Liver (tissue), 9 donors: Measurements from ENCODE around the gene GAS6. TPM values are rescaled to one million over a fixed set of nuclear protein-coding genes. Genes with fewer than 3 reads are reported as not detected.

ENCODE experiments used
- DNase-seq: peaks from one replicate; pipeline ENCODE4 v3.0.0-alpha.2; 2017; ENCODE audit warnings: low spot score
- H3K27ac ChIP-seq, 2 donors: one replicate each; pipeline ENCODE4 v1.7.0; 2013; ENCODE audit warnings: inconsistent platforms in 2 of 2, low read length in 2 of 2, control low read depth in 1 of 2, low read depth in 1 of 2, mild to moderate bottlenecking in 1 of 2
- H3K27me3 ChIP-seq, 4 donors: one replicate each; pipeline versions ENCODE4 v1.6.1 to v1.7.0; 2013; ENCODE audit warnings: low read length in 3 of 4, inconsistent platforms in 1 of 4, mild to moderate bottlenecking in 1 of 4, moderate library complexity in 1 of 4; ENCODE audit not compliant: control insufficient read depth in 4 of 4, insufficient read depth in 4 of 4
- H3K36me3 ChIP-seq, 4 donors: one replicate each; pipeline versions ENCODE4 v1.6.1 to v1.7.0; 2013; ENCODE audit warnings: low read length in 3 of 4, mild to moderate bottlenecking in 3 of 4, low read depth in 1 of 4, moderate library complexity in 1 of 4; ENCODE audit not compliant: control insufficient read depth in 4 of 4, insufficient read depth in 3 of 4
- H3K4me1 ChIP-seq, 4 donors: one replicate each; pipeline versions ENCODE4 v1.6.1 to v1.7.0; 2013; ENCODE audit warnings: low read length in 3 of 4, mild to moderate bottlenecking in 3 of 4, moderate library complexity in 1 of 4; ENCODE audit not compliant: control insufficient read depth in 4 of 4, insufficient read depth in 4 of 4
- H3K4me3 ChIP-seq, 3 donors: one replicate each; pipeline versions ENCODE4 v1.6.1 to v1.7.0; 2013; ENCODE audit warnings: low read length in 3 of 3, control low read depth in 1 of 3, low read depth in 1 of 3, mild to moderate bottlenecking in 1 of 3
- H3K9ac ChIP-seq, 2 donors: one replicate each; pipeline ENCODE4 v1.7.0; 2013; ENCODE audit warnings: low read length in 2 of 2, mild to moderate bottlenecking in 2 of 2, moderate library complexity in 2 of 2, control low read depth in 1 of 2, low read depth in 1 of 2
- H3K9me3 ChIP-seq, 4 donors: one replicate each; pipeline versions ENCODE4 v1.6.1 to v1.7.0; 2013; ENCODE audit warnings: low read length in 3 of 4; ENCODE audit not compliant: control insufficient read depth in 4 of 4
- EGR1 ChIP-seq, 2 donors: IDR thresholded peaks; 2 replicates each; pipeline ENCODE4 v1.6.1; 2016 to 2018; ENCODE audit warnings: antibody characterized with exemption in 2 of 2, low read depth in 2 of 2
- FOXA1 ChIP-seq: IDR thresholded peaks from 2 replicates; pipeline ENCODE4 v1.6.1; 2016; ENCODE audit warnings: antibody characterized with exemption
- GABPA ChIP-seq, 2 donors: IDR thresholded peaks in 1 of 2; conservative IDR thresholded peaks in 1 of 2; 2 replicates each; pipeline ENCODE4 v1.6.1; 2016; ENCODE audit warnings: antibody characterized with exemption in 2 of 2, mild to moderate bottlenecking in 1 of 2, moderate library complexity in 1 of 2
- HNF4A ChIP-seq, 2 donors: conservative IDR thresholded peaks; 2 replicates each; pipeline ENCODE4 v1.6.1; 2016; ENCODE audit warnings: antibody characterized with exemption in 2 of 2, mild to moderate bottlenecking in 2 of 2
- HNF4G ChIP-seq: IDR thresholded peaks from 2 replicates; pipeline ENCODE4 v1.6.1; 2016; ENCODE audit warnings: antibody characterized with exemption
- JUND ChIP-seq, 2 donors: IDR thresholded peaks; 2 replicates each; pipeline ENCODE4 v1.6.1; 2016; ENCODE audit warnings: antibody characterized with exemption in 2 of 2
- NR2F2 ChIP-seq: IDR thresholded peaks from 2 replicates; pipeline ENCODE4 v1.6.1; 2016; ENCODE audit warnings: antibody characterized with exemption
- RAD21 ChIP-seq, 2 donors: IDR thresholded peaks; 2 replicates each; pipeline ENCODE4 v1.6.1; 2016; ENCODE audit warnings: antibody characterized with exemption in 2 of 2, mild to moderate bottlenecking in 2 of 2
- RXRA ChIP-seq, 2 donors: IDR thresholded peaks; 2 replicates each; pipeline ENCODE4 v1.6.1; 2017 to 2018; ENCODE audit warnings: antibody characterized with exemption in 2 of 2, mild to moderate bottlenecking in 1 of 2
- SP1 ChIP-seq: IDR thresholded peaks from 2 replicates; pipeline ENCODE4 v1.6.1; 2018; ENCODE audit warnings: antibody characterized with exemption, mild to moderate bottlenecking
- TAF1 ChIP-seq: conservative IDR thresholded peaks from 2 replicates; pipeline ENCODE4 v1.6.1; 2016; ENCODE audit warnings: antibody characterized with exemption, mild to moderate bottlenecking
- YY1 ChIP-seq: IDR thresholded peaks from 2 replicates; pipeline ENCODE4 v1.6.1; 2016; ENCODE audit warnings: antibody characterized with exemption, mild to moderate bottlenecking
- WGBS: extraction: QIAGEN DNeasy Blood & Tissue Kit; methylation state at CpG from one replicate; pipeline ENCODE4 v1.1.7; 2013; 5-methylcytosine and 5-hydroxymethylcytosine counted together
- polyA plus RNA-seq, 2 donors: library from polyadenylated mRNA; stranded (reverse) in 1 of 2; unstranded in 1 of 2; fragments of 200-250 nt in 1 of 2; fragments of >200 nt in 1 of 2; fragmentation: Nextera tagmentation in 1 of 2; extraction: Ambion mirVana in 1 of 2; gene quantifications; one replicate each; pipeline versions ENCODE4 v1.2.1 to v1.2.3, GENCODE V29; 2013 to 2015
- total RNA-seq, 2 donors: library from RNA; depleted of rRNA; stranded (reverse); fragments of >200 nt; gene quantifications; one replicate each; pipeline ENCODE4 v1.2.3, GENCODE V29; 2014
- TF ChIP-seq, protein P1 (sequence below): IDR thresholded peaks from 2 replicates; pipeline ENCODE4 v1.6.1; 2016; ENCODE audit warnings: antibody characterized with exemption, mild to moderate bottlenecking
- TF ChIP-seq, protein P2 (sequence below): IDR thresholded peaks from 2 replicates; pipeline ENCODE4 v1.6.1; 2016; ENCODE audit warnings: antibody characterized with exemption
- TF ChIP-seq, protein P3 (sequence below): IDR thresholded peaks from 2 replicates; pipeline ENCODE4 v1.6.1; 2016; ENCODE audit warnings: antibody characterized with exemption
- TF ChIP-seq, protein P4 (sequence below): IDR thresholded peaks from 2 replicates; pipeline ENCODE4 v1.6.1; 2016; ENCODE audit warnings: antibody characterized with exemption
- donor health status: healthy.
- donor health status: healthy.
- donor health status: healthy.
- donor health status: healthy.
- donor health status: healthy.

GAS6 gene
- total and polyA plus RNA-seq, 4 donors: 2.5 to 30.2 (median 9.1) TPM

DNA sequence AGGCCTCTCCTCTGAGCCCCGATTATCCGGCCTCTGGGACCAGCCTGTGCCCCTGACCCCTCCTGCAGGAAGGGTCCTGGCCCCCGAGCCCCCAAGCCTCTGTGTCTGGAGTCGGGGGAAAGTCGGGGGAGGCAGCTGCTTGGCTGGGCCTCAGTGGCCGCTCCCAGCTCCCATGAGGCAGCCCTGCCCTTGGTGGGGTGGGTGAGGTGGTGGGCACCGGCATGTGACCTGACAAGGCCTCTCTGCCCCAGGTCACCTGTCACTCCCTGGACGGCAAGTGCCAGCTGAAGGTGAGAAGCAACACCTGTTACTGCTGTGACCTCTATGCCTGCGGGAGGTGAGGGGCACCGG lies 63.3 kb downstream of the GAS6 start:
- no peak overlapping the region for H3K27ac ChIP-seq
- 87% methylated on average over 10 of the region's 10 CpGs for whole genome bisulfite sequencing
- DNase-seq: no peak
- TF ChIP-seq SP1: no peak
- no peak for TF ChIP-seq RXRA (IDR thresholded peaks at IDR 0.05)
- TF ChIP-seq FOXA1: no peak
- TF ChIP-seq JUND (IDR thresholded peaks at IDR 0.05): no peak
- no peak for TF ChIP-seq RAD21 (IDR thresholded peaks at IDR 0.05)
- TF ChIP-seq, protein P1, sequence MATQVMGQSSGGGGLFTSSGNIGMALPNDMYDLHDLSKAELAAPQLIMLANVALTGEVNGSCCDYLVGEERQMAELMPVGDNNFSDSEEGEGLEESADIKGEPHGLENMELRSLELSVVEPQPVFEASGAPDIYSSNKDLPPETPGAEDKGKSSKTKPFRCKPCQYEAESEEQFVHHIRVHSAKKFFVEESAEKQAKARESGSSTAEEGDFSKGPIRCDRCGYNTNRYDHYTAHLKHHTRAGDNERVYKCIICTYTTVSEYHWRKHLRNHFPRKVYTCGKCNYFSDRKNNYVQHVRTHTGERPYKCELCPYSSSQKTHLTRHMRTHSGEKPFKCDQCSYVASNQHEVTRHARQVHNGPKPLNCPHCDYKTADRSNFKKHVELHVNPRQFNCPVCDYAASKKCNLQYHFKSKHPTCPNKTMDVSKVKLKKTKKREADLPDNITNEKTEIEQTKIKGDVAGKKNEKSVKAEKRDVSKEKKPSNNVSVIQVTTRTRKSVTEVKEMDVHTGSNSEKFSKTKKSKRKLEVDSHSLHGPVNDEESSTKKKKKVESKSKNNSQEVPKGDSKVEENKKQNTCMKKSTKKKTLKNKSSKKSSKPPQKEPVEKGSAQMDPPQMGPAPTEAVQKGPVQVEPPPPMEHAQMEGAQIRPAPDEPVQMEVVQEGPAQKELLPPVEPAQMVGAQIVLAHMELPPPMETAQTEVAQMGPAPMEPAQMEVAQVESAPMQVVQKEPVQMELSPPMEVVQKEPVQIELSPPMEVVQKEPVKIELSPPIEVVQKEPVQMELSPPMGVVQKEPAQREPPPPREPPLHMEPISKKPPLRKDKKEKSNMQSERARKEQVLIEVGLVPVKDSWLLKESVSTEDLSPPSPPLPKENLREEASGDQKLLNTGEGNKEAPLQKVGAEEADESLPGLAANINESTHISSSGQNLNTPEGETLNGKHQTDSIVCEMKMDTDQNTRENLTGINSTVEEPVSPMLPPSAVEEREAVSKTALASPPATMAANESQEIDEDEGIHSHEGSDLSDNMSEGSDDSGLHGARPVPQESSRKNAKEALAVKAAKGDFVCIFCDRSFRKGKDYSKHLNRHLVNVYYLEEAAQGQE: no peak
- TF ChIP-seq EGR1 (IDR thresholded peaks at IDR 0.05; ENCODE audit: low read depth in 2 of 2): no peak
- TF ChIP-seq, protein P2, sequence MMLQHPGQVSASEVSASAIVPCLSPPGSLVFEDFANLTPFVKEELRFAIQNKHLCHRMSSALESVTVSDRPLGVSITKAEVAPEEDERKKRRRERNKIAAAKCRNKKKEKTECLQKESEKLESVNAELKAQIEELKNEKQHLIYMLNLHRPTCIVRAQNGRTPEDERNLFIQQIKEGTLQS: no peak
- TF ChIP-seq HNF4G: no peak
- no peak for TF ChIP-seq GABPA (IDR thresholded peaks at IDR 0.05 in 1 of 2, conservative IDR thresholded peaks at IDR 0.05 in 1 of 2)
- TF ChIP-seq, protein P3, sequence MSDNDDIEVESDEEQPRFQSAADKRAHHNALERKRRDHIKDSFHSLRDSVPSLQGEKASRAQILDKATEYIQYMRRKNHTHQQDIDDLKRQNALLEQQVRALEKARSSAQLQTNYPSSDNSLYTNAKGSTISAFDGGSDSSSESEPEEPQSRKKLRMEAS: no peak
- peaks cover 0 to 2% (median 0%) of the 10 kb centered on the region in 4 donors for H3K36me3 ChIP-seq
- H3K9me3 ChIP-seq: no peaks in the 10 kb centered on the region
- no peak overlapping the region for H3K4me3 ChIP-seq
- no peaks in the 10 kb centered on the region for H3K4me1 ChIP-seq
- H3K27me3 ChIP-seq: no peaks in the 10 kb centered on the region
- no peak overlapping the region for H3K9ac ChIP-seq

DNA sequence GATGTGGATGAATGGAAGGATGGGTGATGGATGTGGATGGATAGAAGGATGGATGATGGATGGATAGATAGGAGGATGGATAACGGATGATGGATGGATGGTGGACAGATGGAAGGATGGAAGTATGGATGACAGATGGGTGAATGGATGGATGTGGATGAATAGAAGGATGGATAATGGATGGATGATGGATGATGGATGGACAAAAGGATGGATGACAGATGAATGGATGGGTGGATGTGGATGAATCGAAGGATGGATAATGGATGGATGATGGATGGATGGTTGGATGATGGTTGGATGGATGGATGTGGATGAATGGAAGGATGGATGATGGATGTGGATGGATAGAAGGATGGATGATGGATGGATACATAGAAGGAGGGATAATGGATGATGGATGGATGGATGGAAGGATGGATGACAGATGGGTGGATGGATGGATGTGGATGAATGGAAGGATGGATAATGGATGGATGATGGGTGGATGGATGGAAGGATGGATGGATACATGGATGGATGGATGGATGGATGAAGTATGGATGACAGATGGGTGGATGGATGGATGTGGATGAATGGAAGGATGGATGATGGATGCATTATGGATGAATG lies 65.6 kb downstream of the GAS6 start:
- no peak overlapping the region for H3K4me3 ChIP-seq
- H3K27ac ChIP-seq: no peak overlapping the region
- no peaks in the 10 kb centered on the region for H3K4me1 ChIP-seq
- DNase-seq: no peak
- no peak for TF ChIP-seq YY1
- TF ChIP-seq EGR1 (IDR thresholded peaks at IDR 0.05; ENCODE audit: low read depth in 2 of 2): no peak
- no peak for TF ChIP-seq RXRA (IDR thresholded peaks at IDR 0.05)
- TF ChIP-seq, protein P1: no peak
- no peak for TF ChIP-seq NR2F2
- TF ChIP-seq FOXA1: no peak
- TF ChIP-seq GABPA (IDR thresholded peaks at IDR 0.05 in 1 of 2, conservative IDR thresholded peaks at IDR 0.05 in 1 of 2): no peak
- no peak for TF ChIP-seq RAD21 (IDR thresholded peaks at IDR 0.05)
- TF ChIP-seq, protein P2: no peak
- TF ChIP-seq SP1: no peak
- no peak for TF ChIP-seq HNF4G
- no peak for TF ChIP-seq HNF4A (conservative IDR thresholded peaks at IDR 0.05)
- TF ChIP-seq, protein P4, sequence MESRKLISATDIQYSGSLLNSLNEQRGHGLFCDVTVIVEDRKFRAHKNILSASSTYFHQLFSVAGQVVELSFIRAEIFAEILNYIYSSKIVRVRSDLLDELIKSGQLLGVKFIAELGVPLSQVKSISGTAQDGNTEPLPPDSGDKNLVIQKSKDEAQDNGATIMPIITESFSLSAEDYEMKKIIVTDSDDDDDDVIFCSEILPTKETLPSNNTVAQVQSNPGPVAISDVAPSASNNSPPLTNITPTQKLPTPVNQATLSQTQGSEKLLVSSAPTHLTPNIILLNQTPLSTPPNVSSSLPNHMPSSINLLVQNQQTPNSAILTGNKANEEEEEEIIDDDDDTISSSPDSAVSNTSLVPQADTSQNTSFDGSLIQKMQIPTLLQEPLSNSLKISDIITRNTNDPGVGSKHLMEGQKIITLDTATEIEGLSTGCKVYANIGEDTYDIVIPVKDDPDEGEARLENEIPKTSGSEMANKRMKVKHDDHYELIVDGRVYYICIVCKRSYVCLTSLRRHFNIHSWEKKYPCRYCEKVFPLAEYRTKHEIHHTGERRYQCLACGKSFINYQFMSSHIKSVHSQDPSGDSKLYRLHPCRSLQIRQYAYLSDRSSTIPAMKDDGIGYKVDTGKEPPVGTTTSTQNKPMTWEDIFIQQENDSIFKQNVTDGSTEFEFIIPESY: no peak
- no peak for TF ChIP-seq TAF1
- no peaks in the 10 kb centered on the region for H3K9me3 ChIP-seq
- WGBS: 68% methylated on average over 2 of the region's 2 CpGs
- H3K36me3 ChIP-seq: peaks cover 0 to 2% (median 0%) of the 10 kb centered on the region in 4 donors
- H3K27me3 ChIP-seq: no peaks in the 10 kb centered on the region
- no peak overlapping the region for H3K9ac ChIP-seq
